ENCODE data around the gene UBR3. TPM values are rescaled to one million over a fixed set of nuclear protein-coding genes. Genes with fewer than 3 reads are reported as not detected.

UBR3 gene
- total RNA-seq, 2 experiments from 2014 or later: 11.6 to 21.0 TPM

GRCh38 chr2:170029551-170029950 lies 202.3 kb downstream of the UBR3 start:
- no TSS peak for BruUV-seq (replicated peaks)
- H3K4me1 ChIP-seq (ENCODE audit: insufficient read depth, low read length, poor library complexity, severe bottlenecking): no peaks in the 10 kb centered on the region
- no peak overlapping the region for H2AFZ ChIP-seq (ENCODE audit: low read length)
- no peaks in the 10 kb centered on the region for H3K9me2 ChIP-seq (ENCODE audit: insufficient read depth, low read length)
- CTCF ChIA-PET (ENCODE audit: unreplicated experiment): no interaction called here
- H3K4me2 ChIP-seq (ENCODE audit: low read length): no peak overlapping the region
- TF ChIP-seq EZH2phosphoT487 (IDR thresholded peaks at IDR 0.05; ENCODE audit: borderline replicate concordance, low read depth, low read length) (no peak), CTCF (conservative IDR thresholded peaks at IDR 0.05; ENCODE audit: low read length) (no peak)
- DNase-seq (ENCODE audit: low spot score): no peak
- intact Hi-C loops (cut with micrococcal nuclease; ENCODE audit: unreplicated experiment): no loop called here
- no peak overlapping the region for H3K27ac ChIP-seq (ENCODE audit: low read depth, low read length, poor library complexity, severe bottlenecking)
- H3K9me3 ChIP-seq (ENCODE audit: low read length): no peaks in the 10 kb centered on the region
- no peak overlapping the region for H3K4me3 ChIP-seq (ENCODE audit: low read depth, low read length, poor library complexity, severe bottlenecking)
- H3K79me2 ChIP-seq (ENCODE audit: insufficient read depth, low read depth, low read length): no peaks in the 10 kb centered on the region
- no peaks in the 10 kb centered on the region for H3K36me3 ChIP-seq (ENCODE audit: insufficient read depth, low read length)
- H4K20me1 ChIP-seq (ENCODE audit: insufficient read depth, low read length): no peaks in the 10 kb centered on the region
- POLR2A ChIA-PET: interaction anchor here (0.7 kb wide), 1 partner anchor 12 kb away, joined by 3 read pairs; no protein-coding TSS in a partner anchor

- ChIA-PET POLR2A (no interaction called here), CTCF (ENCODE audit: unreplicated experiment) (no interaction called here)
- Histone ChIP-seq H3K9me3 (ENCODE audit: low read length) (no peaks in the 10 kb centered on the region), H3K79me2 (ENCODE audit: insufficient read depth, low read depth, low read length) (no peaks in the 10 kb centered on the region), H3K4me2 (ENCODE audit: low read length) (no peak overlapping the region), H3K9me2 (ENCODE audit: insufficient read depth, low read length) (no peaks in the 10 kb centered on the region), H3K36me3 (ENCODE audit: insufficient read depth, low read length) (no peaks in the 10 kb centered on the region), H2AFZ (ENCODE audit: low read length) (no peak overlapping the region), H3K4me1 (ENCODE audit: insufficient read depth, low read length, poor library complexity, severe bottlenecking) (no peaks in the 10 kb centered on the region), H3K27ac (ENCODE audit: low read depth, low read length, poor library complexity, severe bottlenecking) (no peak overlapping the region), H4K20me1 (ENCODE audit: insufficient read depth, low read length) (no peaks in the 10 kb centered on the region), H3K4me3 (ENCODE audit: low read depth, low read length, poor library complexity, severe bottlenecking) (no peak overlapping the region)
- BruUV-seq (replicated peaks): no TSS peak
- DNase-seq (ENCODE audit: low spot score): no peak
- intact Hi-C loops (cut with micrococcal nuclease; ENCODE audit: unreplicated experiment): no loop called here
- TF ChIP-seq EZH2phosphoT487 (IDR thresholded peaks at IDR 0.05; ENCODE audit: borderline replicate concordance, low read depth, low read length) (no peak), CTCF (conservative IDR thresholded peaks at IDR 0.05; ENCODE audit: low read length) (no peak)
These were observed 202.8 kb downstream of the UBR3 start for GRCh38 chr2:170030040-170030439.

- DNase-seq (ENCODE audit: low spot score): no peak
- Histone ChIP-seq H3K79me2 (ENCODE audit: insufficient read depth, low read depth, low read length) (no peaks in the 10 kb centered on the region), H3K9me2 (ENCODE audit: insufficient read depth, low read length) (no peaks in the 10 kb centered on the region), H3K4me2 (ENCODE audit: low read length) (no peak overlapping the region), H3K4me3 (ENCODE audit: low read depth, low read length, poor library complexity, severe bottlenecking) (no peak overlapping the region), H4K20me1 (ENCODE audit: insufficient read depth, low read length) (no peaks in the 10 kb centered on the region), H3K9me3 (ENCODE audit: low read length) (no peaks in the 10 kb centered on the region), H2AFZ (ENCODE audit: low read length) (no peak overlapping the region), H3K36me3 (ENCODE audit: insufficient read depth, low read length) (no peaks in the 10 kb centered on the region), H3K27ac (ENCODE audit: low read depth, low read length, poor library complexity, severe bottlenecking) (no peak overlapping the region), H3K4me1 (ENCODE audit: insufficient read depth, low read length, poor library complexity, severe bottlenecking) (no peaks in the 10 kb centered on the region)
- TF ChIP-seq EZH2phosphoT487 (IDR thresholded peaks at IDR 0.05; ENCODE audit: borderline replicate concordance, low read depth, low read length) (no peak), CTCF (conservative IDR thresholded peaks at IDR 0.05; ENCODE audit: low read length) (no peak)
- ChIA-PET CTCF (ENCODE audit: unreplicated experiment) (no interaction called here), POLR2A (interaction anchor here (0.7 kb wide), 1 partner anchor 405 kb away, joined by 4 read pairs; no protein-coding TSS in a partner anchor)
- no TSS peak for BruUV-seq (replicated peaks)
- intact Hi-C loops (cut with micrococcal nuclease; ENCODE audit: unreplicated experiment): no loop called here
These were observed 204.0 kb downstream of the UBR3 start for GRCh38 chr2:170031288-170031687.

All from OCI-LY7 (cell line).